Subcutaneous adipose tissue (tissue), 4 donors: ENCODE data around the gene VENTX. TPM values are rescaled to one million over a fixed set of nuclear protein-coding genes. Genes with fewer than 3 reads are reported as not detected.

Experiments used
- CTCF ChIP-seq: fragments of 450-650 bp; IDR thresholded peaks from one replicate; pipeline ENCODE4 v1.5.1; 2016; ENCODE audit warnings: low read depth, mild to moderate bottlenecking, control low read depth, antibody characterized with exemption, moderate library complexity
- total RNA-seq, 4 donors: library from RNA; depleted of rRNA; stranded (reverse); fragments of >200 nt; gene quantifications; one replicate each; pipeline ENCODE4 v1.1.0, GENCODE V29; 2016

VENTX gene
- total RNA-seq, 4 donors from 2014 or later: 1.3 to 3.6 (median 2.9) TPM

DNA sequence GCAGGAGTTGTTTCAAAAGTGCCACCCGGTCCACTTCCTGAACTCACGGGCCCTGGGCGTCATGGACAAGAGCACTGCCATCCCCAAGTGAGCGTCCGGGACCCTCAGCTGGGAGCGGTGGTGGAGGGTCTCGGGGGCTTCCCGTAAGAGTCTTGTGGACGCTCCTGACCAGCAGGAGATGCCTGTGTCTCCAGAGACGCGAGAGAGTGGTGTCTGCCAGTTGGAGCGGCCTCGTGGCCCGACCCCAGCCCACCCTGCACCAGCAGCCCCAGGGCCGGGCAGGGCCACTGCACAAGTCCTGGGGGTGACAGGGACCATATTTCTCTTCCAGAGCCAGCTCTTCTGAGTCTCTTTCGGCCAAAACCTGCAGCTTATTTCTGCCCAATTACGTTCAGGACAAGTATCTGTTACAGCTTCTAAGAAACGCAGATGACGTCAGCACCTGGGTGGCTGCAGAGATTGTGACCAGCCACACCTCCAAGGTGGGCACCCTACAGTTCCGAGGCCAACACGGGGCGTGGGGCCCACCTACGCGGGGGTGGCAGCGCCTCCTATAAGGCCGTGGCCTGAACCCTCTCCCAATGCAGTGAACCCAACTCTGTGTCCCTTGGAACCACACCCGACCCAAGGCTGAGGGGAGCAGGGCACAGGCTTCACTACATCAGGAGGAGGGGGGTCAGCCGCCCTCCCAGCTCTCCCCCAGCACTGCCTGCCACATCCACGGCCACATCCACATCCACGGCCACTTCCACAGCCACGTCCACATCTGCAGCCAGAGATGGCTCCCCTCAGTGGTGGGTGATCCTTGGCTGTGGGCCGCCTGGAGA is 23.8 kb upstream of the VENTX start:
- no peak for TF ChIP-seq CTCF

- no peak for TF ChIP-seq CTCF
Observed at GRCh38 chr10:133214468-133215410, 22.9 kb upstream of the VENTX start.

DNA sequence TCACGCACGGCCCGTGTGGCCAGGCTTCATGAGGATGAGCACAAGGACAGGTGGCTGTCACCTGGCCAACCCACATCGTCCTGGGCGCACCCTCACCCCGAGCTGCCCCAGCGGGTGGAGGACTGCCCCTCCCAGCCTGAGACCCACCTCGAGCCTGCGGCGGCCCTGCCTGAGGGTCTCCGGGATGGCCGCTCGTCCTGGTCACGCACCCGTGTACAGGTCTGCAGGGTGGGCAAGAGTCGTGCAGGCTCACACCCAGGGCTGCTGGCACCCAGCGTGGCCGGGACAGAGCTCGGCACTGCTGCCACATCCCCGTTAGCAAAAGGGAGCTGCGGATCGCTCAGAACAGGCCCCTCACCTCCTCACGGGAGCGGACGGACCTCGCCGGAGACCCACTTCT is 22.1 kb upstream of the VENTX start:
- no peak for TF ChIP-seq CTCF

DNA sequence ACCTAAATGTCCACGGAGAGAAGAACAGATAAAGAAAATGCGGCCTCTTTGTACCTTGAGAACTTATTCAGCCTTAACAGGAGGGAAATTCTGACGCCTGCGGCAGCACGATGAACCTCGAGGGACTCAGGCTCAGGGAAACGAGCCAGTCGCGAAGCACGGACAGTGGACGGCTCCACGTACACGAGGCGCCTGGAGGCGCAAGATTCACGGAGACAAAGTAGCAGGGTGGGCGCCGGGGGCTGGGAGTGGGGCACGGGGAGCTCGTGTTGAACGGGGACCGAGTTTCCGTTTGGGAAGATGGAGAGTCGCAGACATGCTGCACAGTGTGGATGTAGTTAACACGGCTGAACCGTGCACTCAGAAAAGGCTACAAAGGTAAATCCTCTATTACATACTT is 20.9 kb upstream of the VENTX start:
- TF ChIP-seq CTCF: no peak

- TF ChIP-seq CTCF: no peak
Observed at GRCh38 chr10:133217800-133218589, 19.7 kb upstream of the VENTX start.

GRCh38 chr10:133218891-133219290 is 18.8 kb upstream of the VENTX start:
- TF ChIP-seq CTCF: no peak
